SK-N-MC (cell line): Measurements from ENCODE around the gene TLX2.

Source experiments
- EZH2 ChIP-seq: fragments of 200-600 bp; sonication (generic); IDR thresholded peaks from one replicate; pipeline ENCODE4 v1.6.1; 2017; ENCODE audit warnings: antibody characterized with exemption
- POLR2AphosphoS5 ChIP-seq: IDR thresholded peaks from 2 replicates; pipeline ENCODE4 v1.6.1; 2012; ENCODE audit warnings: mild to moderate bottlenecking, low read depth, low read length, borderline replicate concordance

GRCh38 chr2:74513605-74514367 is 464 bp upstream of the TLX2 start:
- TF ChIP-seq POLR2AphosphoS5 (no peak), EZH2 (no peak)
